HG03175 (cell line): Measurements from ENCODE around the gene AFF2.

ENCODE experiments used
- ATAC-seq: cut with Tn5 transposase; IDR thresholded peaks from one replicate; pipeline ENCODE4 v1.9.1; 2021; ENCODE audit warnings: mild to moderate bottlenecking, moderate library complexity; ENCODE audit not compliant: unreplicated experiment

The AFF2 gene

DNA sequence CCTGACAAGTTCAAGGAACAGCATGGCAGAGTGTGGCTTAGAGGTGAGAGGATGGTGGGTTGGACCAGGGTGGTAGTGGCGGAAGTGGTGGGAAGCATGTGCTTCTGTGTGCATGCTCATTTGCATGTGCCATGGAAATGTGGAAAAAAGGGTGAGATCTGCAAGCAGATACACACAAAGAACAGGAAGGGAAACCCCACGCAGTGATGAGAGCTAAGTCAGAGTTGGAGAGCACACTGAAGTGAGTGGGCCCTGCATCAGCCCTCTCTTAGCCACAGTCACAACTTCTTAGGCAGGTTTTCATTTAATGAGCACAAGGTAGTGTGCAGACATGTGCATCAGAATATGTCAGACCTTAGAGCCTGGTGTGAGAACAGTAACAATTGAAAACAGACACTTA, 483.8 kb downstream of the AFF2 start:
- peak; percentile 73 for ATAC-seq

DNA sequence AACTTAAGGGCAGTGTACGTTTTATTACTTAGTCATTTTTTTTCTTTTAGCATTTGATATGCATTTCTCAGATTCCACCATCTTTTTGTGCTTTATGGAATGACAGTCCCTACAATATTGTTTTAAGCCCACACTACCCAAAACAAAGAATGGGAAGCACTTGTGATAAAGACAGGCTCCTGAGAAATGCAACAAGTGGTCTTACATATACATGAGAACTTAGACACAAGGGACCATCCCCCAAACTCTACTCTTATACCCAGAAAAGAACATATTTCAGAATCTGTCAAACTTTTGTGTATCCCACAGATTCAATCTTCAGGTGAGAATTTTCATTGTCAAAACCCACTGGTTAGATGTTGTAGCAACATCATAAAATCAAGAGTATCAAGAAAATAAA, 491.1 kb downstream of the AFF2 start:
- no peak for ATAC-seq

DNA sequence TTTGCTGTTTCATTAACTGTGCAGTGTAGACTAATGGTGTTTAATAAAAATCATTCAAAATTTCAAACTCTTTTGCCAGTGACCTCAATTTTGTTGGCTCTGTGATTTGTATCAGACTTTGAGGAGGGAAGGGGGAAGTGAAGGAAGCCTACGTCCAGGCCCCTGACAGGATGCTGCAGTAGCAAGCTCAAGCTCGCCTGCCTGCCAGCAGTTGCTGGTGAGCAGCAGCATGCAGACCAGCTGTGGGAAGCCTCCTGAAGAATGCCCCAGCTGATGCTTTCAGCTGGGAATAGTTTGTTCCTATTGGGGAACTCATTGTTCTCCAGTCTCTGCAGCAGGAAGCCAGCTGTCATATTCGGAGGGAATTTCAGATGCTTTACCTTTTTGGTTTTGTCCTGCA, 495.2 kb downstream of the AFF2 start:
- no peak for ATAC-seq

DNA sequence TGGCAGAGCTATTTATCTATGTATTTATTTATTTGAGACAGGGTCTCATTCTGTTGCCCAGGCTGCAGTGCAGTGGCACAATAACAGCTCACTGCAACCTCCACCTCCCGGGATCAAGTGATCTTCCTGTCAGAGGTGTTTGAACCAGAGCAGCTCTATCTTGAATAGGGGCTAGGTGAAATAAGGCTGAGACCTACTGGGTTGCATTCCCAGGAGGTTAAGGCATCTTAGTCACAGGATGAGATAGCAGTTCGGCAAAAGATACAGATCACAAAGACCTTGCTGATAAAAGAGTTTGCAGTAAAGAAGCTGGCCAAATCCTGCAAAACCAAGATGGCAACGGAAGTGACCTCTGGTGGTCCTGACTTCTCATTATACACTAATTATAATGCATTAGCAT, 501.9 kb downstream of the AFF2 start:
- no peak for ATAC-seq

DNA sequence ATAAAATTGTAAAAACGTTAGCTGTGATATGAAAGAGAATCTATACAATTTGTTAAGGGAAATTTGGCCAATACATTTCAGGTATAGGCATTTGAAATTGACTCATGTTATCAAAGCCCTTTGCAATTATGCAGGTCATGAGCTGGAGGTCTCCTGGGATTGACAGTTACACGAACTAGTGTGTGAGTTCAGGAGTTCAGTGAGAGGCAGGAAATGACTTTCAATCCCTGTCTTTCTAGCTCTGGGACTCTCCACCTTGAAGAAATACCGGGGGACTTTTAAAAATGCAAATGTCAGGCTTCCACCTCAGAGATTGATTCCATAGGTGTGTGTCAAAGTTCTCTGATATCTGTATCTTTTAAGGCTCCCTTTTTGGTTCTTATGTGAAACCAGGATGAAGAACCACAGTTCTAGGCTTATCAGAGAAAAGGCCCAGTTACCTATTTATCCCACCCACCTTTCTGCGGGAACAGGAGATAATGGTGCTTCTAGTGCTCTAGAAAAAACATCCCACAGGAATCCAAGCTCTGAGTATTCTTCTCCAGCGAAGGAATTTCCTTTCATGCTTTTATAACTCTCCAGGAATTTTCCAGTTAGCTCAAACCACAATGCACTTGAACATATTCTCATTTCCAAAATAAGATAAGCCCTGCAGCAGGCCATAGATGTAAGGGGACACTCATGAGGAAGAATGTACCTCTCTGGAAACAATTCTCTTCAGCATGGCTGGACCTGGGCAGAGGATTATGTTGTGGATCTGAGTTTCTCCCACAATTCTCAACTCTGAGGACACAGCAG, 503.6 kb downstream of the AFF2 start:
- ATAC-seq: no peak

DNA sequence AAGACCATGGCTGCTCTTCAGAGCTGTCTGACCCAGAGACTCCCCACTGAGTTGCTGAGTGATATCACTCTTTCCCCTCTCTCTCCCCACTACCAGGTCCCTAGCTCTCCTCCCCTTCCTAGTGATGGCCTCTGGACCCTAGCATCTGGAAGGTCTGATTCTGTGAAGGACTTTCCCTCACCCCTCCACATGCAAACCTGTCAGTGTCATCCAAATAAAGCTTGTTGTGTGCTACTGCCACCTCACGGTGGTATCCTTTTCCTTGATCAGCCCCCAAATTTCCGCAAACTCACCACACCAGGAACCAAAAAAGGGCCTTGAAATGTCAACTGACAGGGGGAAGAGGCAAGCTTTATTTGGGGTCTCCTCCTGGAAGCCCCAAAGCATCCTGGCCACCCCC, 504.5 kb downstream of the AFF2 start:
- no peak for ATAC-seq

DNA sequence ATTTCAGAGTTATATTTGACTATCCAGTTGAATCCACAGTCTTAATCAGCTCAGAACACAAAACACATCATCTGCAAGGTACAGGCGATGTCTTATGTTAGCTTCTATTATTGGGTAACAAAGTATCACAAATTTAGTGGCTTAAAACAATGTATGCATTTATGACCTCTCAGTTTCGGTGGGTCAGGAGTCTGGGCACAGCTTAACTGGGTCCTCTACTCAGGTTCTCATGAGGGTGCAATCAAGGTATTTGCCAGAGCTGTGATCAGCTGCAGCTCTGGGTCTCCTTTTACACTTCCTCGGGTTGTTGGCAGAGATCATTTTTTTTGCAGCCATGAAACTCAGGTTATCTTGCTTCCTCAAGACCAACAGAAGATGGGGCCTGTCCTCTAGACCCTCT, 505.8 kb downstream of the AFF2 start:
- no peak for ATAC-seq

DNA sequence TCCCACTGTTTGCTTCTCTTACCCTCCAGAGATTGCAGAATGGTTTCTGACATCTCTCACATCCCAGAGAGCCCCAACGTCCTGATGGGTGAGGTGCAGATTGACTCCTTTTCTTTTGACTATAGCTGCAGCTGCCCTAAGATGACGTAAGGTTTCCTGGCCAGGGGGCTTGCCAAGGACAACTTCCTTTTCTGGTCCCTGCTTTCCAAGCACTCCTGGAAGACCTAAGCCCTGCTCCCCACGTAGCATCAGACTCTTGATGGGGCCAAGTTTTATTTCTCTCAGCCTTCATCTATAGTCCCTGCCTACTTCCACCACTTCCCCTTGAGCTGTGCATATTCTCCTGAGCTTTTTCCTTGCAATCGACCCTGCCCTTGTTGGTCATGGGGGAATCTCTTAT, 507.0 kb downstream of the AFF2 start:
- ATAC-seq: no peak

DNA sequence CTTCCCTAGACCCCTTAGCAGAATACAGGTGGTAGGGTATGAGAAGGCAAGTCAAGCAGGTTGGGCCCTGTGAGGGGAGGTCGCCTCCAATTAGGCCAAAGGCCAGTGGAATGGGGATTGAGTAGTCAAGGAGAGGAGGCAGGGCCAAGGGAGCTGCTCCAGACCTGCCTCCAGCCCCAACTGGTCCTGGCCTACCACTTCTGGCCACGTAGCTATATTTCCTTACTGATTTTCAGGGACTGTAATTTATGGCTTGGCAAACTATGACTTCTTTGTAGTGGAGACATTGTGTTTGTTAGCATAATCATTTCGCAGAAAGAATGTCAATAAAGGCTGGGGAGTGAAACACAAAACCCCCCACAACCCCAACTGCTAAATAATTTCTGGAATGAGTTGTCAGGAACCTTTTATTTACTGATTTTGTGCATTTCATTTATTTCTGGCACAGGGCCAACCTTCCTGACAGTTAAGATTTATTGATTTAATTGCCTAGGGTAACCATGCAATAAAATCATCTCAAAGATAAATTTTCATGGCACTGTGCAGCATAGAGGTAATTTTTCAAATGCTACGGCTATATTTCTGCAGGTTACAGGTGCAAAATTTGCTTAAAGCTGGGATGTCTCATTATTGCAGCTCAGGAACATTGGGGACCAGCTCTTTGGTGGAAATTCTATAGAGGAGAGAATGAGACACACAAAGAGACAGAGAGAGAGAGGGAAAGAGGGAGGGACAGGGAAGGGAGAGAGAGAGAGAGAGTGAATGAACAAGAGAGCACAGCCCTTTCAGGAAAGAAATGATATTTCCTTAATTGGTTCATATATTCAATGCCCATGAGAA, 509.8 kb downstream of the AFF2 start:
- ATAC-seq: no peak

DNA sequence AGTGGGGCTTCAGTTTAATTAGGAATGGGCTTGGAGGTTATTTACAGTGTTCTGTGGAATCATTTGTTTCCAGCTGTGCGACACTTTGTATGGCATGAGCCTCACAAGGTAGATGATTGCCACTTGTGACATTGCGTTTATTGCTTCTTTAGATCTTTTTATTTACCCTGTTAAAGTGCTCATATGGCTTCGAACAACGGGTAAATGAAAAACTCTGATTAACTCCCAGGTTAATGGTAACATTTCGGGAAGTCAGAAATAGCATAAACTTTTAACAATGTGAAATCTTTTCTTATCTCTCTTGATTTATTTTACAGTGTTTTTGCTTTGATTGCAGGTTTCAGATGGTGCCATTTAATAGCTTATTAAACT, 510.4 kb downstream of the AFF2 start:
- no peak for ATAC-seq

DNA sequence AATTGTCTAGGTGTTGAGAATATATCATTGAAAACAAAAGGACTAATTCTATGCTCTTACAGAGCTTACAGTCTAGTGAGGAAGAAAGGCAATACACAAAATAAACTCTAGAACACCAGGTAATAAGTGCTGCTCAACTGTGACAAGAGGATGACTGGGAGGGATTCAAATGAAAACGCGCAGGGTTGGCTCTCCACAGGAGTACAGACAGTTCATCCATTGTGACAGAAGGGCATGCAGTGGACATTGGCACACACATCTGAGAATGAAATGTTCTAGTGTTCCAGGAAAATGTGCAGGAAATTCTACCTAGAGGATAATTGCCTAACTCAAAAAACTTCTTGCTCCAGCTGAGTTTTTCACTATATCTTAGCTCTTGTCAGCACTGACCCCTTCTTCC, 512.7 kb downstream of the AFF2 start:
- ATAC-seq: no peak

DNA sequence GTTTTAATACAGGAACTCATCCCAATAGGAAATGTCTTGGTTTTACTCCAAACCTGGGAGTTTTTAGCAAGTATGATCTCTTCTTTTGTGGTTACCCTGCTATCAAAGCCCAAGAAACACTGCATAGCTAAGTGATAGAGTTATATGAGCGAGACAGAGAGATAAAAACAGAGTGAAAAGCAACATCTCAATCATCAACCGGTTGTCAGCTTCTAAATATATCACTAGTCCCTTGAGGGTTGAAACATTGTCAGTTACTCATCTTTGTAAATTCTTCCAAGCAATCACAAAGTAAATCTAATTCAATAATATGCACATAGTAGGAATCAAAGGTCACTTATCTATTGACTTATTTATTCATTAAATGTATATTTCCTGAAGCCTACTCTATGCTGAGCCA, 520.7 kb downstream of the AFF2 start:
- ATAC-seq: no peak

DNA sequence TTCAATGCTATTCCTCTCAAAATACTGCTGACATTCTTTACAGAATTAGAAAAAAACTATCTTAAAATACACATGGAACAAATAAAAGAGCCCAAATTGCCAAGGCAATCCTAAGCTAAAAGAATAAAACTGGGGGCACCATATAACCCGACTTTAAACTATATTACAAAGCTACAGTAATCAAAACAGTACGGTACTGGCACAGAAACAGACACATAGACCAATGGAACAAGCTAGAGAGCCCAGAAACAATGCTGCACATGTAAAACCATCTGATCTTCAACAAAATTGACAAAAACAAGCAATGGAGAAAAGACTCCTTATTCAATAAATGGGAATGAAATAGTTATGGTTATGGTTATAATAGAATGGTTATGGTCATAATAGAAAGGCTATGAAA, 522.1 kb downstream of the AFF2 start:
- no peak for ATAC-seq

DNA sequence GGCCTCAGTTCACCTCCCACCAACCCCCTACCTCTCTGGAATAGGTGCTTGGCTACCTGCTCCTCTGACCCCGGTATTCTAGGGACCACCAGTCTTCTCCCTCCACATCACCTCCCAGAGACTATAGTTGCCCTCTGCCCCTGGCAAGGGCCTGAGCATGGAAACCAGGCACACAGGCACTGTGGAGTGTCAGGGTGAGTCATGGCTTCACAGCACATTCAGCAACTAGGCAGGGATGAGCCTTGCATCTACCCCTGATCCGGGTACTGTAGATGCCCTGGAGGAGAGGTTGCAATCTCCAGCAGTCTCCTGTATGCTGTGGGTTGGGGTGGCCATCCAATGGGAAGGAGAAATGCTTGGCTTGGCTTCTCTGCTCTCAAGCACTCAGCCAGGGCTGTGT, 532.0 kb downstream of the AFF2 start:
- no peak for ATAC-seq

DNA sequence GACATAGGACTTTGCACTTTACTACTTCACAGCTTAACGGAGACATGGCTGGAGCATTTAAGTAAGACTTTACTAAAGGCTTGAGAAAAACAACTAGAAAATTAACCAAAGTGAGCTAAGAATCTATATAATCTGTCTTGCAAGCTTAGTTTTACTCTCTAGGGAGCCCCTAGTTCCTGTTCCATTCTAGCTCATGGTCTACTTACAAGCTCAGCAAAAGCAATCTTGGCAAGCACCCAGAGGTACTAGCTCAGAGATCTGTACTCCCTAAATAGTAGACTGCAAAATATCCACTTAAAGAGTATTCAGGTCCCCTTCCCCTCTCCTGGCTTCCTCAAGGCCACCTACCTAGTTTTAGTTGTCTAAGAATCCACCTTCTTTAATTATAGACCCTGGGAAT, 535.7 kb downstream of the AFF2 start:
- no peak for ATAC-seq

DNA sequence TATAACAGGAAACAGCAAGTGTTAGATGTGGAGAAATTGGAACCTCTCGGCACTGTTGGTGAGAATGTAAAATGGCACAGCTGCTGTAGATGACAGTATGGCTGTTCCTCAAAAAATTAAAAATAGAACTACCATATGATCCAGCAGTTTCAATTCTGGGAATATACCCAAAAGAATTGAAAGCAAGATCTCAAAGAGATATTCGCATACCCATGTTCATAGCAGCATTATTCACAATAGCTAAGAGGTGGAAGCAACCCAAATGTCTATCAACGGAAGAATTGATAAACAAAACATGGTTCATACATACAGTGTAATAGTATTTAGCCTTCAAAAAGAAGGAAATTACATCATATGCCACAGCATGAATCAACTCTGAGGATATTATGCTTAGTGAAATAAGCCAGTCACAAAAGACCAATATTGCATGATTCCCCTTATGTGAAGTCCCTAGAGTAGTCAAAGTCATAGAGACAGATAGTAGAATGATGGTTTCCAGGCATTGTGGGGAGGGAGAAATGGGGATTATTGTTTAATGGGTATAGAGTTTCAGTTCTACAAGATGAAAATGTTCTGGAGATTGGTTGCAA, 537.0 kb downstream of the AFF2 start:
- ATAC-seq: no peak

DNA sequence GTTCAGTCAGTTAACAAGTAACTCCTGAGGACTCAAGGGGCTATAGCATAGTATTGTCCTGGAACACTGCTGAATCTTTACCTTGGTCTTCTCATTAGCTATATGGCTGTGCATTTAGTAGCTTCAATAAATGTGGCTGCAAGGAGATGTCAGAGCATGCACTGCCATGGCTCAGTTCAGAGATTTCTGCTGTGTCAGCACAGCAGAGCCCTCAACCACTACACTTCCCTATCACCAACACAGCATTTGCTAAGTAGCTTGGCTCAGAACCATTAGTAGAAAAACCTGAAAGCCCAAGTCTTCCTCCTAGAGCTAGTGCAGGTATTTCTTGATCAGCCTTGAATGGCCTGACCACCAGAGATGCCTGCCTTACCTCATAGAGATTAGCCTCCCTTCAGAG, 538.6 kb downstream of the AFF2 start:
- ATAC-seq: no peak

DNA sequence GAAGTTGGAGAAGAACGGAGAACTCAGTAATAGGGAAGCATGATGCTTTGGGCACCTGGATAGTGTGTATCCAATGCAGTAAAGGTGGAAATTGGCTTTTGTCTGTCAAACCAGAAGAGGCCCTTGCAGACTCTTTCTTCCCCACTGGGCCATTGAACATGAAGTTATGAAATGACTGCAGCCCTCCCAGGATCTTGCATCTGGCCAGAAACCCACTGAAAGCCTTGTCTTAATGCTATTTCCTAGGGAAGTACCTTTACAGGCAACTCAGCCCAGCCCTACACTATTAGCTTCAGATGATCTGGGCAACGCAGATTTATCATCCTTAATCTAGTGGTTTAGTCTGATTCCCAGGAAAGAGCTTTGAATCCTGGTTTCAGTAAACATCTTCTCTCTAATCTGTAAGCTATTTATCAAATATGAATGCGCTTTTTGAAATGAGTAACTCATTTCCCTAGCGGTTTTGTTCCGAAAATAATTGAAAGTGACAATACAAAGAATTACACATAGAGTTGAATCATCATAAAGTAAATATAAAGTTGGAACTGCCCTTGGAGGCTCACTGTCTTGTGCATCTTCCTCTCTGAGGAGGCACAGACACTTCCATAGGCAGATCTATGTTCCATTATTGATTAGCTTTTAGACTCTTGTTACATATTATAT, 540.6 kb downstream of the AFF2 start:
- ATAC-seq: no peak

DNA sequence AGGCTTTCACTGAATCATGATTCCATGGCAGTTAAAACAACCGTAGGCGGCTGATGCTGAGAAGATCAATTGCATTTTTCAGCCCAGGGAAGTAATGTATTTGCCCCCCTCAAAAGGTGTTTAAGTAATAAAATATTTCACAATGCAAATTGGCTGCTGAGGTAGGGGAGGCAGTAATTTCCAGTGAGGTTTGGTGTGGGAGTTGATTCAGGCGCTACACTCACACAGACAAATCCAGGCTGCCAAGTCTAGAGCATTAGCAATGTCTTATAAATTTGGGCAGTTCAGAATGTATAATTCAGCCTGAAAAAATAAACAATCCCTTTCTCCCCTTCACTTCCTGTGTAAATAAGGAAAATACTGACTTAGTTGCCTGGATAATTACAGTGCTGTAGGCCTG, 543.0 kb downstream of the AFF2 start:
- ATAC-seq: no peak

DNA sequence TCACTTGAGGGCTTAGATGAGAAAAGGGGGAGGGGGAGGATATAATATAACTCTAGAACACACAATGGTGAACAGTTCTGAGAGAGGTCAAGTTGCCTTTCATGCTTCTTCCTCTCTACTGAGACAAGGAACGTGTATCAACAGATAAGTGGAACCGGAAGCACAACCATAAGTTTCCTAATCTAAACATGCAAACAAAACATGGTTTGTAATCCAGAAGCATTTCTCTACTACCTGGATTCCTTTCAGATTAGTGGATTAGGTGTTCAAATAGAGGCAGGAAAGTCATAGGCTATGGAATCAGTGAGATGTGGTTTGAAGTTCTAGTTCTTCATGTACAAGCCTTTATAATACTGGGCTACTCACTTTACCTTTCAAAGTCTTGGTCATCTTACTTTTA, 544.1 kb downstream of the AFF2 start:
- no peak for ATAC-seq

DNA sequence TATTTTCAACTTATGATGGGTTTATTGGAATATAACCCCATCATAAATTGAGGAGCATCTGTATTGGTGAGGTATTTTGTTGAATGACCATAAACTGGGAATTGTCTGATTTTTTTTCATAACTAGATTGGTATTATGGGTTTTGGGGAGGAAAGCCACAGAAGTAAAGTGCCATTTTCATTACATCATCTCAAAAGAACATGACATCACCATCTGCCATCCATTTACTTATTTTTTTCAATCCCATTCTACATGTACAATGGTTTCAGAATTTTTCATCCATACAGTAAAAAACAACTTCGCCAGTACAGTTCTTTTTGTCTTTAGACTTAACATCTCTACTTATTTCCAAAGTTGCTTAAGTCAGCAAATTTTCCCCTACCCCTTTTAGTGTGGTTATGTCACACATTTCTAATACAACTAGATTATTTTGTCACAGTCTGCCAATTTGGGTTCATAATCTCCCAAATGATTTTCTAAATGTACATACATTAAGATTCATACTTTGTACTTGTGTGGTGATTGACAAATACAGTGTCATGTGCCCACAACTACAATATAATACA, 545.3 kb downstream of the AFF2 start:
- ATAC-seq: no peak
